K562 (cell line): Measurements from ENCODE around the gene KRT33B. TPM values are rescaled to one million over a fixed set of nuclear protein-coding genes. Genes with fewer than 3 reads are reported as not detected.

Source experiments
- ATAC-seq: fragments of 200-7000 bp; cut with Tn5 transposase; 3 replicates; pipeline ENCODE4 v1.9.1; 2020; ENCODE audit warnings: moderate library complexity
- BruUV-seq: library from RNA; stranded (reverse); fragments of 400-500 nt; replicated peaks from 2 replicates; lab custom pipeline; 2021; lab: Mats Ljungman, UMichigan
- CTCF ChIA-PET: fragments of 300-600 bp; formaldehyde crosslinking; extraction: SDS; loops from one replicate; lab custom pipeline; 2021; ENCODE audit warnings: low intra/inter-chr PET ratio; lab: Yijun Ruan, JAX
- POLR2A ChIA-PET: fragments of 300-600, 350-650 bp; sonication (Branson Sonifier 250); formaldehyde crosslinking; extraction: SDS; loops from one replicate; lab custom pipeline; 2021; ENCODE audit warnings: antibody characterized with exemption, inconsistent platforms; lab: Yijun Ruan, JAX
- DNase-seq, 4 experiments: peaks; one replicate each; pipeline versions ENCODE4 v3.0.0 to v3.0.0-alpha.2; 2011 to 2018; ENCODE audit warnings: low spot score in 3 of 4, mixed read lengths in 3 of 4; ENCODE audit errors: extremely low read depth in 1 of 4
- FAIRE-seq: peaks from 2 replicates; lab custom pipeline; 2011; peaks lifted over from hg19 to GRCh38; lab: Jason Lieb, UNC
- H2AFZ ChIP-seq: 2 replicates; pipeline ENCODE4 v1.6.0; 2011; ENCODE audit warnings: low read depth, low read length, control low read depth, inconsistent platforms
- H3K27ac ChIP-seq: fragments of 200-600 bp; 3 replicates; pipeline ENCODE4 v1.8.0; 2011; ENCODE audit warnings: low read depth, mild to moderate bottlenecking, control low read depth, inconsistent platforms, low read length, moderate library complexity, mixed read lengths; ENCODE audit errors: extremely low read depth
- H3K27me3 ChIP-seq, 2 experiments: fragments of 300-600 bp in 1 of 2; 2 replicates in 1 of 2; 3 replicates in 1 of 2; pipeline versions ENCODE4 v1.6.0 to v1.8.0; 2011; ENCODE audit warnings: inconsistent platforms in 2 of 2, low read length in 2 of 2, mild to moderate bottlenecking in 1 of 2, mixed read lengths in 1 of 2, moderate library complexity in 1 of 2; ENCODE audit not compliant: control insufficient read depth in 2 of 2, insufficient read depth in 2 of 2
- H3K36me3 ChIP-seq: fragments of 300-600 bp; 3 replicates; pipeline ENCODE4 v1.8.0; 2011; ENCODE audit warnings: mild to moderate bottlenecking, low read length, inconsistent platforms; ENCODE audit not compliant: control insufficient read depth, insufficient read depth
- H3K4me1 ChIP-seq, 2 experiments: fragments of 200-600 bp in 1 of 2; replicated peaks in 1 of 2; 2 replicates in 1 of 2; 3 replicates in 1 of 2; pipeline versions ENCODE4 v1.5.1 to v1.8.0; 2011; ENCODE audit warnings: inconsistent platforms in 2 of 2, low read length in 2 of 2, mild to moderate bottlenecking in 1 of 2, mixed read lengths in 1 of 2, moderate library complexity in 1 of 2; ENCODE audit not compliant: control insufficient read depth in 2 of 2, insufficient read depth in 2 of 2
- H3K4me2 ChIP-seq: 2 replicates; pipeline ENCODE4 v1.6.1; 2011; ENCODE audit warnings: low read length, control low read depth, inconsistent platforms, mixed read lengths; ENCODE audit not compliant: insufficient read depth
- H3K4me3 ChIP-seq: fragments of 200-600 bp; sonication (generic), shearing (Covaris generic); 2 replicates; pipeline ENCODE4 v1.5.1; 2016; ENCODE audit warnings: control low read depth, inconsistent platforms
- H3K79me2 ChIP-seq: fragments of 200-600 bp; 3 replicates; pipeline ENCODE4 v1.8.0; 2011; ENCODE audit warnings: low read length, inconsistent platforms; ENCODE audit not compliant: control insufficient read depth, insufficient read depth
- H3K9ac ChIP-seq, 2 experiments: 2 replicates each; pipeline versions ENCODE4 v1.6.0 to v1.6.1; 2011; ENCODE audit warnings: low read depth in 2 of 2, low read length in 2 of 2, control low read depth in 1 of 2, inconsistent platforms in 1 of 2, mild to moderate bottlenecking in 1 of 2, mixed read lengths in 1 of 2; ENCODE audit not compliant: insufficient read depth in 1 of 2
- H3K9me1 ChIP-seq: one replicate; pipeline ENCODE4 v1.6.0; 2011; ENCODE audit warnings: inconsistent platforms, mild to moderate bottlenecking, low read length, moderate library complexity; ENCODE audit not compliant: control insufficient read depth, insufficient read depth
- H3K9me3 ChIP-seq: replicated peaks from 2 replicates; pipeline ENCODE4 v1.5.1; 2011; ENCODE audit warnings: low read depth, low read length, inconsistent platforms; ENCODE audit not compliant: control insufficient read depth, insufficient read depth
- H4K20me1 ChIP-seq: replicated peaks from 2 replicates; pipeline ENCODE4 v1.6.1; 2011; ENCODE audit warnings: low read length, inconsistent platforms, mixed read lengths; ENCODE audit not compliant: control insufficient read depth, insufficient read depth
- CBX5 ChIP-seq: IDR thresholded peaks from 2 replicates; pipeline ENCODE4 v1.6.1; 2014; ENCODE audit warnings: low read depth, borderline replicate concordance
- GATAD2B ChIP-seq: fragments of 450-650 bp; IDR thresholded peaks from 2 replicates; pipeline ENCODE4 v1.6.1; 2017; ENCODE audit warnings: mild to moderate bottlenecking, borderline replicate concordance
- HDAC8 ChIP-seq: fragments of 450-650 bp; IDR thresholded peaks from 2 replicates; pipeline ENCODE4 v1.6.1; 2016; ENCODE audit warnings: mild to moderate bottlenecking, missing genetic modification characterization, moderate library complexity, missing compliant biosample characterization
- KAT2B ChIP-seq: IDR thresholded peaks from one replicate; pipeline ENCODE4 v1.6.1; 2012; ENCODE audit warnings: low read depth, mild to moderate bottlenecking, control low read depth, inconsistent platforms, low read length, moderate library complexity
- MCM5 ChIP-seq: fragments of 450-650 bp; IDR thresholded peaks from 2 replicates; pipeline ENCODE4 v1.6.1; 2016; ENCODE audit warnings: low read depth
- PRPF4 ChIP-seq: fragments of 200-400 bp; formaldehyde crosslinking; IDR thresholded peaks from one replicate; pipeline ENCODE4 v1.6.1; 2017; ENCODE audit warnings: low read length, low read depth, mild to moderate bottlenecking; ENCODE audit not compliant: insufficient read depth, poor library complexity, severe bottlenecking
- TCF3 ChIP-seq: sonication (generic); formaldehyde crosslinking; IDR thresholded peaks from 2 replicates; pipeline ENCODE4 v1.4.0; 2020; ENCODE audit warnings: mild to moderate bottlenecking, missing genetic modification reagents
- TEAD1 ChIP-seq, 2 experiments: fragments of 450-650 bp in 1 of 2; sonication (generic) in 1 of 2; formaldehyde crosslinking; IDR thresholded peaks; 2 replicates each; pipeline versions ENCODE4 v1.4.0 to v1.8.0; 2020 to 2022; ENCODE audit warnings: mild to moderate bottlenecking in 2 of 2, missing genetic modification reagents in 1 of 2
- ZBTB33 ChIP-seq: sonication (generic); formaldehyde crosslinking; IDR thresholded peaks from 2 replicates; pipeline ENCODE4 v1.8.1; 2023; ENCODE audit warnings: mild to moderate bottlenecking, missing genetic modification reagents
- ZBTB7A ChIP-seq: IDR thresholded peaks from 2 replicates; pipeline ENCODE4 v1.6.1; 2011; ENCODE audit warnings: low read depth, mild to moderate bottlenecking, low read length, moderate library complexity, borderline replicate concordance; ENCODE audit not compliant: control insufficient read depth
- ZFP91 ChIP-seq: sonication (generic); formaldehyde crosslinking; IDR thresholded peaks from 2 replicates; pipeline ENCODE4 v1.8.0; 2022; ENCODE audit warnings: mild to moderate bottlenecking, missing genetic modification reagents
- ZNF253 ChIP-seq: fragments of 250-450 bp; sonication (Bioruptor Pico); conservative IDR thresholded peaks from 2 replicates; pipeline ENCODE4 v1.6.1; 2021; ENCODE audit warnings: mild to moderate bottlenecking
- WGBS: fragments of 100-300 bp; shearing (Covaris generic); methylation state at CpG from one replicate; pipeline ENCODE4 v1.1.6; 2016; ENCODE audit warnings: low coverage, mixed read lengths; ENCODE audit not compliant: insufficient coverage; ENCODE audit errors: missing lambda C conversion rate; 5-methylcytosine and 5-hydroxymethylcytosine counted together
- in situ Hi-C: fragments of 300-500 bp; cut with MboI; formaldehyde crosslinking; loops from 4 replicates; pipeline ENCODE4 v1.15.0; 2018; ENCODE audit warnings: inconsistent platforms, mixed read lengths
- intact Hi-C: fragments of 100-400 bp; cut with micrococcal nuclease; formaldehyde crosslinking; loops from 2 replicates; pipeline ENCODE4 v1.14.2; 2022
- polyA plus RNA-seq, 8 experiments: library from polyadenylated mRNA; depleted of rRNA in 4 of 8; stranded (reverse) in 5 of 8; unstranded in 3 of 8; fragments of >200 nt; fragmentation: Nextera tagmentation in 2 of 8; fragmentation: Illumina TruSeq in 1 of 8; extraction: Ambion mirVana in 2 of 8; extraction: Trizol in 1 of 8; gene quantifications; 2 replicates each; pipeline versions ENCODE4 v1.2.1 to v1.2.3, GENCODE V29; 2011 to 2014; ENCODE audit warnings: inconsistent platforms in 1 of 8, missing spikeins in 1 of 8
- total RNA-seq, 7 experiments: library from RNA; depleted of rRNA in 6 of 7; stranded (reverse); fragments of >200 nt in 6 of 7; fragmentation: Illumina TruSeq in 2 of 7; extraction: Trizol in 2 of 7; gene quantifications; 2 replicates each; pipeline versions ENCODE4 v1.2.1 to v1.2.3, GENCODE V29; 2011 to 2021; ENCODE audit warnings: low replicate concordance in 1 of 7
- TF ChIP-seq, protein P1 (sequence below): sonication (generic); formaldehyde crosslinking; IDR thresholded peaks from 2 replicates; pipeline ENCODE4 v1.8.1; 2023; ENCODE audit warnings: mild to moderate bottlenecking, missing genetic modification reagents
- TF ChIP-seq, protein P2 (sequence below): IDR thresholded peaks from 2 replicates; pipeline ENCODE4 v1.6.1; 2014; ENCODE audit warnings: antibody characterized with exemption

KRT33B gene
- total and polyA plus RNA-seq, 9 of the 15 experiments (the other 6 are each of a cell fraction or from before 2014, with no cell fraction given), result not detected

DNA sequence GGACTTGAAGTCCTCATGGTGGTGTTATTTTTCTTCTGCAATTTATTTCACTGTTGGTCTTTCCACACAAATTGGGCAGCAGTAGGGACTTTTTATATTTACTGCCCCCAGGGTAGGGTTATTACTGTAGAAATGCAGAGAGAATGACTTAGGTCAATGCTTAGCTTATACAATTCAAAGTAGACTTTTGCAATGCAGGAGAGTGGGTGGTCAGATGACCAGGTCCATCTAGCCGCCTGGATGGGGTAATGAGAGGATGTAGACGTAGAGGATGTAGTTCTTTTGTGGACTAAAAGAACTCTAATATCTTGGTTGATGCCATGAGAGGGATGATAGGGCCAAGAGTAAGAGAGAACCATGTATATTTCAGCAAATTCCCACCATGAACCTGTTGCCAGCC, 51.4 kb downstream of the KRT33B start:
- ATAC-seq, result no peak
- Histone ChIP-seq H3K4me2 (no peak overlapping the region), H3K9me1 (no peaks in the 10 kb centered on the region), H3K9me3 (no peaks in the 10 kb centered on the region), H3K79me2 (no peaks in the 10 kb centered on the region), H3K9ac (no peak overlapping the region), H3K27ac (no peak overlapping the region), H3K4me1 (peaks cover 0 to 3% of the 10 kb centered on the region in 2 experiments; a peak in 1 of 5 replicates), H2AFZ (no peak overlapping the region), H4K20me1 (no peaks in the 10 kb centered on the region), H3K4me3 (no peak overlapping the region), H3K27me3 (peaks cover 17 to 20% of the 10 kb centered on the region in 2 experiments; a peak in 3 of 5 replicates), H3K36me3 (no peaks in the 10 kb centered on the region)
- CTCF ChIA-PET, result no interaction called here
- TF ChIP-seq ZBTB7A (no peak), MCM5 (no peak), CBX5 (no peak), TCF3 (CRISPR knock-in tag) (no peak), ZBTB33 (no peak), ZNF253 (CRISPR knock-in tag) (no peak), PRPF4 (no peak), GATAD2B (no peak), TEAD1 (CRISPR knock-in tag; IDR thresholded peaks at IDR 0.05) (no peak), ZFP91 (CRISPR knock-in tag) (no peak), HDAC8 (tag) (no peak), KAT2B (no peak)
- TF ChIP-seq, protein P1, sequence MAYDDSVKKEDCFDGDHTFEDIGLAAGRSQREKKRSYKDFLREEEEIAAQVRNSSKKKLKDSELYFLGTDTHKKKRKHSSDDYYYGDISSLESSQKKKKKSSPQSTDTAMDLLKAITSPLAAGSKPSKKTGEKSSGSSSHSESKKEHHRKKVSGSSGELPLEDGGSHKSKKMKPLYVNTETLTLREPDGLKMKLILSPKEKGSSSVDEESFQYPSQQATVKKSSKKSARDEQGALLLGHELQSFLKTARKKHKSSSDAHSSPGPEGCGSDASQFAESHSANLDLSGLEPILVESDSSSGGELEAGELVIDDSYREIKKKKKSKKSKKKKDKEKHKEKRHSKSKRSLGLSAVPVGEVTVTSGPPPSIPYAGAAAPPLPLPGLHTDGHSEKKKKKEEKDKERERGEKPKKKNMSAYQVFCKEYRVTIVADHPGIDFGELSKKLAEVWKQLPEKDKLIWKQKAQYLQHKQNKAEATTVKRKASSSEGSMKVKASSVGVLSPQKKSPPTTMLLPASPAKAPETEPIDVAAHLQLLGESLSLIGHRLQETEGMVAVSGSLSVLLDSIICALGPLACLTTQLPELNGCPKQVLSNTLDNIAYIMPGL, result no peak
- TF ChIP-seq, protein P2, sequence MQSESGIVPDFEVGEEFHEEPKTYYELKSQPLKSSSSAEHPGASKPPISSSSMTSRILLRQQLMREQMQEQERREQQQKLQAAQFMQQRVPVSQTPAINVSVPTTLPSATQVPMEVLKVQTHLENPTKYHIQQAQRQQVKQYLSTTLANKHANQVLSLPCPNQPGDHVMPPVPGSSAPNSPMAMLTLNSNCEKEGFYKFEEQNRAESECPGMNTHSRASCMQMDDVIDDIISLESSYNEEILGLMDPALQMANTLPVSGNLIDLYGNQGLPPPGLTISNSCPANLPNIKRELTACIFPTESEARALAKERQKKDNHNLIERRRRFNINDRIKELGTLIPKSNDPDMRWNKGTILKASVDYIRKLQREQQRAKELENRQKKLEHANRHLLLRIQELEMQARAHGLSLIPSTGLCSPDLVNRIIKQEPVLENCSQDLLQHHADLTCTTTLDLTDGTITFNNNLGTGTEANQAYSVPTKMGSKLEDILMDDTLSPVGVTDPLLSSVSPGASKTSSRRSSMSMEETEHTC, result no peak
- intact Hi-C loops, result no loop called here
- no peak for FAIRE-seq
- BruUV-seq, result no TSS peak
- DNase-seq, result no peak
- POLR2A ChIA-PET, result no interaction called here
- 0% methylated on average over 2 of the region's 2 CpGs for WGBS
- in situ Hi-C loops, result no loop called here
